Activated CD8-positive, alpha-beta memory T cell treated with anti-CD3 and anti-CD28 coated beads for 4 hours (primary cell): ENCODE measurements around the gene MYOG.

Experiments
- DNase-seq, 2 donors: peaks; one replicate each; pipeline ENCODE4 v3.0.0-alpha.2; 2020; ENCODE audit warnings: low read depth in 2 of 2

The MYOG gene

GRCh38 chr1:203085528-203086406 is at the start of gene MYOG:
MYOG (minus strand) TSS chr1:203086012; CDS start chr1:203085961, 51 bp downstream.
- DNase-seq: no peak

GRCh38 chr1:203133970-203134725 is 48.3 kb upstream of the MYOG start:
- no peak for DNase-seq

- DNase-seq: no peak
Observed at GRCh38 chr1:203131548-203132200, 45.9 kb upstream of the MYOG start.

DNA sequence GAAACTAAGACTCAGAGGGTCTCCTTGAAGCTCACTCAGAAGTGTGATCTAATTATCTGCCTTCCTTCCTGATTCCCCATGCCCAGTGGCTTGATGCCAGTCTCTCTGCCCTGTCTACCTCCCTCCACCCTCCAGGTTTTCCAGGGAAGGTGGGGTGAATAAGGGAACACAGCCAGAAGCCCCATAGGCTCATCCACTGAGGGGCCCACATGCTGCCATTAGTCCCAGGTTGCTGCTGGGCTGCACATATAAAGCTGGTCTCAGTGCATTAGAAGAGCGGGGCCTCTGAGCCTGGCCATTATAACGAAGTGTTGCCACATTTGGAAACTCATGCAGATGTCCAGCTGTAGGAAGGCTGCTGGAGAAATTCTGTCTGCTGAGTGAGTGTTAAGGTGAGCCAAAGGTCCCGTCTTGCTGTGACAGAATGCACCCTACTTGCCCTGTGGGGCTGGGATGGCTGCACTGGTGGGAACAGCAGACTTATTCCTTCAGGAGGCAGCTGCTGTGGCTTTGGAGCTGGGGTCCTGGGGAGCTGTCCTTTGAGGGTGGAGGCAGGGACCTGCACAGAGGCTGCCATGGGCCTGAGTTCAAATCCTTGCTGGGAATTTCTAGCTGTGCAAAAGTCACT is 44.7 kb upstream of the MYOG start:
- no peak for DNase-seq

- DNase-seq: no peak
Observed at GRCh38 chr1:203129501-203130231, 43.9 kb upstream of the MYOG start.

DNA sequence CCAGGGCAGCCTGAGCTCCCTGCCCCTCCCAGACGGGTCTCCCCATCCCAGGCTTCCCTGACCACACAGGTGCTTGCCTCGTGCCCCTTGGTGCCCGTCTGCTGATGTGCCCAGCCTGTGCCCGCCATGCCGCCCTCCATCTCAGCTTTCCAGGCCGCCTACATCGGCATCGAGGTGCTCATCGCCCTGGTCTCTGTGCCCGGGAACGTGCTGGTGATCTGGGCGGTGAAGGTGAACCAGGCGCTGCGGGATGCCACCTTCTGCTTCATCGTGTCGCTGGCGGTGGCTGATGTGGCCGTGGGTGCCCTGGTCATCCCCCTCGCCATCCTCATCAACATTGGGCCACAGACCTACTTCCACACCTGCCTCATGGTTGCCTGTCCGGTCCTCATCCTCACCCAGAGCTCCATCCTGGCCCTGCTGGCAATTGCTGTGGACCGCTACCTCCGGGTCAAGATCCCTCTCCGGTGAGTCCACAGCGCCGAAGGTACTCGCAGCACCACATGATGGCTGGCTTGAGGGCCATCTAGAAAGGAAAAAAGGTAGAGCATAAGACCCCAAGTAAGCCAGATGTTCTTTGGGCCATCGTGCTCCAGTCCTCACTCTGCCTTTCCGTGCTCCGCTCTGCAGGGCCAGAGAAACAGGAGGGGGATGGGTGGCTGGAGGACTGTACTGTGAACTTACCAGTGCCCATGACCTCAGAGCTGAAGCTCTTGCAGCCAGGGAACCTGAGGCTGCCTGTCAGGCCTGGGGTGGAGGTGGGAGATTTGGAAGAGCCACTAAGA is 43.1 kb upstream of the MYOG start:
- no peak for DNase-seq

DNA sequence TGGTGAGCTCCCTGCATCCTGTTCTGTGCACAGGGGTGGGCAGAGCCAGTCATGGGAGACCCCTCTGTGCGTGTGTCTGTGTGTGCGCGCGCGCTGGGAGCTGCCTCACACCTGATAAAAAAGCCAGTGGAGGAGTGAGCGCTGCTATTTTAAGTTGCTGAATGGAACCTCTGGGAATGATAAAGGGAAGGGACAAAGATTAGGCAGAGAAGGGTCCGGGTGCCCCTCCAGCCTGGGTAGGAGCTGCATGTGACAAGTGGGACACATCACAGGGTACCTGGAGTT is 42.6 kb upstream of the MYOG start:
- no peak for DNase-seq

GRCh38 chr1:203127666-203128430 is 42.0 kb upstream of the MYOG start, which contains the start of gene ADORA1:
ADORA1 (plus strand) TSS chr1:203127726; CDS start chr1:203128842, 1,116 bp downstream.
- no peak for DNase-seq

GRCh38 chr1:203126866-203127665 is 41.3 kb upstream of the MYOG start:
- DNase-seq: no peak

GRCh38 chr1:203126151-203126865 is 40.5 kb upstream of the MYOG start:
- no peak for DNase-seq

- DNase-seq: no peak
Observed at GRCh38 chr1:203124546-203125317, 38.9 kb upstream of the MYOG start.

- no peak for DNase-seq
Observed at GRCh38 chr1:203124011-203124410, 38.2 kb upstream of the MYOG start.

DNA sequence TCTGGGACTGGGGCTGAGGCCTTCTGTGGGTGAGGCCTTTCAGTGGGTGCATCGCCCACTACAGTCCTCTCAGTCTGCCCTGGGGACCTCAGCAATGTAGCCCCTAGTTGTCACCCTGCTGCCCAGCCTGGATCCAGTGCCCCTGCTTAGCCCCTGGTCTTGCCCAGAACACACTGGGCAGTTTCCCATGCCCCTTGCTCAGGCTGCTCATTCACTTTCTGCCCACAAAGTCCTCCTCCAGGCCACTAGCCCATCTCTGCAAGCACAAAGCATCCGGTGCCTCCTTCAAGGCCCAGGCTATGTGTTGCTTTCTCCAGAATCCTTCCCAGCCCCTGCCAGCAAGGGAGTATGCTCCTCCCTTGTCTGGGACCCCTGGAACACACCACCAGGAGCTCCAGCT is 36.3 kb upstream of the MYOG start:
- DNase-seq: no peak

- DNase-seq: no peak
Observed at GRCh38 chr1:203121186-203122015, 35.6 kb upstream of the MYOG start.

DNA sequence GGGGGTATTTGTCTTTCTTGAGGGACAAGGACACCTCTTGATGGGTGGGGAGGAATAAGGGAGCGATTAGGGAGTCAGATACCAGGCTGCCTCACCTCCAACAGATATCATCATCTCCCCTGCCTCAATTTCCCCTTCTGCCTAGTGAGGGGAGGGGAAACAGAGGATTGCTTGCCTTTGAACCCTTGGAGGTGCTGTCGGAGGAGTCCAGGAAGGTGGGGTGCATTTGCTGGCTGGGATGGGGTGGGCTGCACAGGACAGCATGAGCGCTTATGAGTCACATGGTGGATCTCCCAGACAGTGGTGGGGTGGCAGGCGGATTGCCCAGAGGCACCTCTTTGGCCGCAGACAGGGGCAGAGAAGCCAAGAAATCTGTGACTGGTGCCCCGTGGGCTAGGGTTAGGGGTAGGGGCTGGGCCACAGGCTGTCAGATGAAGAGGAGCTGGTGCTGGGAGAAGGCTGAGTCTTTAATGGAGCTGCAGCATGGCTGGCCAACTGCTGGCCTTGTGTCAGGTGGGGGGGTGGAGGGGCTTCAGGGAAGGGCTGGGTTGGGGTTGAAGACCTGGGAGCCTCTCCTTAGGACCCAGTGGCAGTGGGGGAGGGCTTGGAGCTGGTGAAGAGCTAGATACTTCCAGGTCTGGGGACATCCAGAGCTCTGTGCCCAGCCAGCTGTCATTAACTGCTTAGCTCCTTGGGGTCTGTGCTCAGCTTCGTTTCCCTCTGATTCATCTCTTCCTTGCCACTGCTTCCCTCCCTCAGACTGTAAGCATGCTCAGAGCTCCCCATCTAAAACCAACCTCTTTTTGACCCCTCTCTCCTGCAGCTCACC is 34.7 kb upstream of the MYOG start:
- no peak for DNase-seq
